HepG2 (cell line): ENCODE measurements around the gene ZSWIM5. TPM values are rescaled to one million over a fixed set of nuclear protein-coding genes. Genes with fewer than 3 reads are reported as not detected.

Experiments used
- ARNTL ChIP-seq: sonication (generic); formaldehyde crosslinking; IDR thresholded peaks from 2 replicates; pipeline ENCODE4 v1.4.0; 2020; ENCODE audit warnings: mild to moderate bottlenecking, missing genetic modification reagents
- BCL6 ChIP-seq: IDR thresholded peaks from 2 replicates; pipeline ENCODE4 v1.6.1; 2016; ENCODE audit warnings: missing genetic modification reagents, missing compliant biosample characterization
- GATAD1 ChIP-seq: IDR thresholded peaks from 2 replicates; pipeline ENCODE4 v1.6.1; 2016; ENCODE audit warnings: missing genetic modification reagents, missing compliant biosample characterization
- KAT7 ChIP-seq: IDR thresholded peaks from 2 replicates; pipeline ENCODE4 v1.6.1; 2018; ENCODE audit warnings: borderline replicate concordance, missing compliant biosample characterization
- KDM3A ChIP-seq: IDR thresholded peaks from 2 replicates; pipeline ENCODE4 v1.6.1; 2018; ENCODE audit warnings: low read depth, missing compliant biosample characterization
- KDM4B ChIP-seq: sonication (generic); formaldehyde crosslinking; IDR thresholded peaks from 2 replicates; pipeline ENCODE4 v1.4.0; 2020; ENCODE audit warnings: missing genetic modification reagents
- RXRB ChIP-seq: IDR thresholded peaks from 2 replicates; pipeline ENCODE4 v1.6.1; 2016; ENCODE audit warnings: borderline replicate concordance, missing genetic modification reagents, missing compliant biosample characterization
- SMARCC2 ChIP-seq: fragments of 450-650 bp; IDR thresholded peaks from 2 replicates; pipeline ENCODE4 v1.6.1; 2017; ENCODE audit warnings: antibody characterized with exemption, mild to moderate bottlenecking
- TCF7L2 ChIP-seq: IDR thresholded peaks from 2 replicates; pipeline ENCODE4 v1.6.1; 2011; ENCODE audit warnings: mild to moderate bottlenecking, low read depth, low read length, moderate library complexity
- ZFY ChIP-seq: sonication (generic); formaldehyde crosslinking; IDR thresholded peaks from 2 replicates; pipeline ENCODE4 v1.4.0; 2020; ENCODE audit warnings: missing genetic modification reagents
- ZKSCAN1 ChIP-seq: fragments of 150-350 bp; IDR thresholded peaks from 2 replicates; pipeline ENCODE4 v1.6.1; 2014; ENCODE audit warnings: low read length
- ZMAT3 ChIP-seq: sonication (generic); formaldehyde crosslinking; conservative IDR thresholded peaks from 2 replicates; pipeline ENCODE4 v1.7.0; 2021; ENCODE audit warnings: missing genetic modification reagents
- ZNF124 ChIP-seq: sonication (generic); formaldehyde crosslinking; IDR thresholded peaks from 2 replicates; pipeline ENCODE4 v1.4.0; 2020; ENCODE audit warnings: missing genetic modification reagents
- ZNF329 ChIP-seq: sonication (generic); formaldehyde crosslinking; IDR thresholded peaks from 2 replicates; pipeline ENCODE4 v1.9.0; 2021; ENCODE audit warnings: low read depth, mild to moderate bottlenecking, missing genetic modification reagents
- ZNF33A ChIP-seq: sonication (generic); formaldehyde crosslinking; IDR thresholded peaks from 2 replicates; pipeline ENCODE4 v1.5.1; 2020; ENCODE audit warnings: missing genetic modification reagents, mild to moderate bottlenecking, moderate library complexity, borderline replicate concordance
- ZNF782 ChIP-seq: sonication (generic); formaldehyde crosslinking; IDR thresholded peaks from 2 replicates; pipeline ENCODE4 v1.4.0; 2020; ENCODE audit warnings: missing genetic modification reagents, mild to moderate bottlenecking, borderline replicate concordance
- polyA plus RNA-seq, 8 experiments: library from polyadenylated mRNA; depleted of rRNA in 3 of 8; stranded (reverse) in 7 of 8; unstranded in 1 of 8; fragments of >200 nt; fragmentation: Illumina TruSeq in 4 of 8; extraction: Trizol in 4 of 8; gene quantifications; 2 replicates each; pipeline versions ENCODE4 v1.2.1 to v1.2.3, GENCODE V29; 2011 to 2016; ENCODE audit warnings: low read depth in 4 of 8, missing spikeins in 1 of 8, mixed read lengths in 1 of 8; ENCODE audit not compliant: insufficient read depth in 1 of 8
- total RNA-seq, 5 experiments: library from RNA; depleted of rRNA; stranded (reverse); fragments of >200 nt; fragmentation: Illumina TruSeq; extraction: Trizol; gene quantifications; 2 replicates each; pipeline ENCODE4 v1.2.3, GENCODE V29; 2016; ENCODE audit warnings: low read depth in 1 of 5
- TF ChIP-seq, protein P1 (sequence below), 2 experiments: sonication (generic) in 1 of 2; formaldehyde crosslinking in 1 of 2; IDR thresholded peaks; 2 replicates each; pipeline versions ENCODE4 v1.4.0 to v1.6.1; 2016 to 2020; ENCODE audit warnings: borderline replicate concordance in 1 of 2, low read depth in 1 of 2, mild to moderate bottlenecking in 1 of 2, missing genetic modification reagents in 1 of 2
- TF ChIP-seq, protein P2 (sequence below): sonication (generic); formaldehyde crosslinking; IDR thresholded peaks from 2 replicates; pipeline ENCODE4 v1.8.1; 2022; ENCODE audit warnings: low read depth, mild to moderate bottlenecking, missing genetic modification reagents
- TF ChIP-seq, protein P3 (sequence below): IDR thresholded peaks from 2 replicates; pipeline ENCODE4 v1.6.1; 2016; ENCODE audit warnings: low read depth, borderline replicate concordance

The ZSWIM5 gene
- total and polyA plus RNA-seq, 2 of the 13 experiments (the other 11 are each of a cell fraction or from before 2014, with no cell fraction given), result 11.0 to 20.6 TPM

DNA sequence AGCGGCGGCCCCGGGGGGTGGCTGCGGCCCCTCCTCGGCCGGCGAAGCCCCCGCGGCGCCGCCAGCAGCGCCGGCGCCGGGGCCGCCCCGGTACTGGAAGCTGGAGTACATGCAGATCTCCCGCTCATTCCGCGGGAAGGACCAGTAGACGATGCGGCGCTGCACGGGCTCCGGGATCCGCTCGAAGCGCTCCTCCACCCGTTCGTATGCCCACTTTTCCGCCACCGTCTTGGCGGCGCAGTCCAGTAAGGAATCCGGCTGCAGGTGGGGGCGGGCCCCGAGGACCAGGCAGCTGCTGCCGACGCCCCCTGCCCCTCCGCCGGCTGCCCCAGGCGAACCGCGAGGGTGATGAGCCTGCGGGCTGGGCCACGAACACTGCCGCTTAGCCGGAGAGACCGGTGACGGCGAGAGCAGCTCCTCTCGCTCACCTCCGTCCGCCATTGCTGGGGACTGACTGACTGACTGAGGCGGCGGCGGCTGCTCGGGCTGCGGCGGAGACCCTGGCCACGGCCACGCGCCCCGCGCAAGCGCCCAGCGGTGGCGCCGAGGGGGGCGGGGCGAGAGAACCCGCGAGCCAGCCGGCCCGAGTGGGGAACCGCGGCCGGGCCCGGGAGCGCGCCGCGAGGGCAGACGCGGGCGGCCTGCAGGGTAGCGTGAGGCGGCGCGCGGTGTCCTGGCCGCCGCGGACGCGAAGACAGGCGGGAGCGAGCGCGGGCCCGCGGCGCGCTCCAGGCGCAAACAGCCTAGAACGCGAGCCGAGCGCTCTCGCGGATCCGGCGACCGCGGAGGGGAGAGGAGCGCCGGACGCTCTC lies at the start of gene ZSWIM5 (continued):
- TF ChIP-seq, protein P1, sequence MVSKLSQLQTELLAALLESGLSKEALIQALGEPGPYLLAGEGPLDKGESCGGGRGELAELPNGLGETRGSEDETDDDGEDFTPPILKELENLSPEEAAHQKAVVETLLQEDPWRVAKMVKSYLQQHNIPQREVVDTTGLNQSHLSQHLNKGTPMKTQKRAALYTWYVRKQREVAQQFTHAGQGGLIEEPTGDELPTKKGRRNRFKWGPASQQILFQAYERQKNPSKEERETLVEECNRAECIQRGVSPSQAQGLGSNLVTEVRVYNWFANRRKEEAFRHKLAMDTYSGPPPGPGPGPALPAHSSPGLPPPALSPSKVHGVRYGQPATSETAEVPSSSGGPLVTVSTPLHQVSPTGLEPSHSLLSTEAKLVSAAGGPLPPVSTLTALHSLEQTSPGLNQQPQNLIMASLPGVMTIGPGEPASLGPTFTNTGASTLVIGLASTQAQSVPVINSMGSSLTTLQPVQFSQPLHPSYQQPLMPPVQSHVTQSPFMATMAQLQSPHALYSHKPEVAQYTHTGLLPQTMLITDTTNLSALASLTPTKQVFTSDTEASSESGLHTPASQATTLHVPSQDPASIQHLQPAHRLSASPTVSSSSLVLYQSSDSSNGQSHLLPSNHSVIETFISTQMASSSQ (IDR thresholded peaks at IDR 0.05; ENCODE audit: low read depth), result no peak
- TF ChIP-seq, protein P1 (CRISPR knock-in tag; IDR thresholded peaks at IDR 0.05; ENCODE audit: borderline replicate concordance), result peak; percentile 24; the same call in 1 of the 2 replicates
- TF ChIP-seq ZMAT3 (no peak), KAT7 (CRISPR knock-in tag) (peak; percentile 80; the same call in 1 of the 2 replicates), BCL6 (CRISPR knock-in tag) (peak; percentile 55), TCF7L2 (no peak), SMARCC2 (no peak), KDM4B (no peak; the same call in 1 of the 2 replicates), ZFY (CRISPR knock-in tag) (peak; percentile 76), GATAD1 (CRISPR knock-in tag) (0 out of 2 replicates have a peak, but pooled peaks have one; percentile 42), ZNF782 (CRISPR knock-in tag) (peak; percentile 72; the same call in 1 of the 2 replicates), ZKSCAN1 (no peak), RXRB (CRISPR knock-in tag) (peak; percentile 14; the same call in 1 of the 2 replicates), KDM3A (CRISPR knock-in tag) (peak; percentile 4; the same call in 1 of the 2 replicates), ARNTL (CRISPR knock-in tag) (no peak), ZNF33A (CRISPR knock-in tag) (no peak), ZNF329 (CRISPR knock-in tag) (0 out of 2 replicates have a peak, but pooled peaks have one; percentile 59), ZNF124 (CRISPR knock-in tag) (no peak; the same call in 1 of the 2 replicates)
- TF ChIP-seq, protein P2, sequence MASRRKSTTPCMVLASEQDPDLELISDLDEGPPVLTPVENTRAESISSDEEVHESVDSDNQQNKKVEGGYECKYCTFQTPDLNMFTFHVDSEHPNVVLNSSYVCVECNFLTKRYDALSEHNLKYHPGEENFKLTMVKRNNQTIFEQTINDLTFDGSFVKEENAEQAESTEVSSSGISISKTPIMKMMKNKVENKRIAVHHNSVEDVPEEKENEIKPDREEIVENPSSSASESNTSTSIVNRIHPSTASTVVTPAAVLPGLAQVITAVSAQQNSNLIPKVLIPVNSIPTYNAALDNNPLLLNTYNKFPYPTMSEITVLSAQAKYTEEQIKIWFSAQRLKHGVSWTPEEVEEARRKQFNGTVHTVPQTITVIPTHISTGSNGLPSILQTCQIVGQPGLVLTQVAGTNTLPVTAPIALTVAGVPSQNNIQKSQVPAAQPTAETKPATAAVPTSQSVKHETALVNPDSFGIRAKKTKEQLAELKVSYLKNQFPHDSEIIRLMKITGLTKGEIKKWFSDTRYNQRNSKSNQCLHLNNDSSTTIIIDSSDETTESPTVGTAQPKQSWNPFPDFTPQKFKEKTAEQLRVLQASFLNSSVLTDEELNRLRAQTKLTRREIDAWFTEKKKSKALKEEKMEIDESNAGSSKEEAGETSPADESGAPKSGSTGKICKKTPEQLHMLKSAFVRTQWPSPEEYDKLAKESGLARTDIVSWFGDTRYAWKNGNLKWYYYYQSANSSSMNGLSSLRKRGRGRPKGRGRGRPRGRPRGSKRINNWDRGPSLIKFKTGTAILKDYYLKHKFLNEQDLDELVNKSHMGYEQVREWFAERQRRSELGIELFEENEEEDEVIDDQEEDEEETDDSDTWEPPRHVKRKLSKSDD (CRISPR knock-in tag), result peak; percentile 51; the same call in 1 of the 2 replicates
- TF ChIP-seq, protein P3, sequence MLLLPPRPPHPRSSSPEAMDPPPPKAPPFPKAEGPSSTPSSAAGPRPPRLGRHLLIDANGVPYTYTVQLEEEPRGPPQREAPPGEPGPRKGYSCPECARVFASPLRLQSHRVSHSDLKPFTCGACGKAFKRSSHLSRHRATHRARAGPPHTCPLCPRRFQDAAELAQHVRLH (CRISPR knock-in tag), result no peak
